DOHH2 (cell line): Measurements from ENCODE around the gene BRAF.

ENCODE experiments used
- EZH2phosphoT487 ChIP-seq: fragments of 200-600 bp; sonication (generic); IDR thresholded peaks from 2 replicates; pipeline ENCODE4 v1.6.1; 2017; ENCODE audit warnings: borderline replicate concordance, mild to moderate bottlenecking, antibody characterized with exemption, low read length, moderate library complexity, mixed read lengths
- TF ChIP-seq, protein P1 (sequence below): fragments of 200-600 bp; sonication (generic); IDR thresholded peaks from one replicate; pipeline ENCODE4 v1.5.1; 2014; ENCODE audit warnings: antibody characterized with exemption, mild to moderate bottlenecking, low read depth, low read length; ENCODE audit not compliant: poor library complexity, severe bottlenecking

DNA sequence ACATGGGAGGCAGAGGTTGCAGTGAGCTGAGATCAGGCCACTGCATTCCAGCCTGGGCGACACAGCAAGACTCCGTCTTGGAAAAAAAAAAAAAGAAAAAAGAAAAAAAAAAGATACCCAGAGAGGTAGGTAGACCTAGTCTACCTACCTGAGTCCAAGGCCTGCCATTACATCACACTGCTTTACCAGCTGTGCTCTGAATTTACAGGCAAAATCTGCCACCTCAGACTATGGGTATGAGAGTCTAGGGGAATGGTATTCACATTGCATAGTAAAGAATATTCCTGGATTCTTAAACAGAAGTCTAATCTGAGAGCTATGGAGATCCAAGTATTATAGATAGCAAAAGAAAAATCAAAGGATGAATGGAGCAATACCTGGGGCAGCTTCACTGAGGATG, 178.0 kb downstream of the BRAF start:
- TF ChIP-seq, protein P1, sequence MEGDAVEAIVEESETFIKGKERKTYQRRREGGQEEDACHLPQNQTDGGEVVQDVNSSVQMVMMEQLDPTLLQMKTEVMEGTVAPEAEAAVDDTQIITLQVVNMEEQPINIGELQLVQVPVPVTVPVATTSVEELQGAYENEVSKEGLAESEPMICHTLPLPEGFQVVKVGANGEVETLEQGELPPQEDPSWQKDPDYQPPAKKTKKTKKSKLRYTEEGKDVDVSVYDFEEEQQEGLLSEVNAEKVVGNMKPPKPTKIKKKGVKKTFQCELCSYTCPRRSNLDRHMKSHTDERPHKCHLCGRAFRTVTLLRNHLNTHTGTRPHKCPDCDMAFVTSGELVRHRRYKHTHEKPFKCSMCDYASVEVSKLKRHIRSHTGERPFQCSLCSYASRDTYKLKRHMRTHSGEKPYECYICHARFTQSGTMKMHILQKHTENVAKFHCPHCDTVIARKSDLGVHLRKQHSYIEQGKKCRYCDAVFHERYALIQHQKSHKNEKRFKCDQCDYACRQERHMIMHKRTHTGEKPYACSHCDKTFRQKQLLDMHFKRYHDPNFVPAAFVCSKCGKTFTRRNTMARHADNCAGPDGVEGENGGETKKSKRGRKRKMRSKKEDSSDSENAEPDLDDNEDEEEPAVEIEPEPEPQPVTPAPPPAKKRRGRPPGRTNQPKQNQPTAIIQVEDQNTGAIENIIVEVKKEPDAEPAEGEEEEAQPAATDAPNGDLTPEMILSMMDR, result no peak
- TF ChIP-seq EZH2phosphoT487, result no peak
